DND-41 (cell line): Measurements from ENCODE around the gene SLC7A1.

Source experiments
- ATAC-seq: fragments of 200-7000 bp; cut with Tn5 transposase; 3 replicates; pipeline ENCODE4 v1.9.1; 2021; ENCODE audit warnings: low read depth; ENCODE audit not compliant: insufficient read depth
- DNase-seq: peaks from one replicate; pipeline ENCODE4 v3.0.0-alpha.2; 2020
- H2AFZ ChIP-seq: 2 replicates; pipeline ENCODE4 v1.6.0; 2012; ENCODE audit warnings: low read depth, low read length
- H3K27ac ChIP-seq: 2 replicates; pipeline ENCODE4 v1.5.1; 2012; ENCODE audit warnings: low read length, inconsistent platforms
- H3K27me3 ChIP-seq: fragments of 200-600 bp; sonication (generic); 2 replicates; pipeline ENCODE4 v1.6.0; 2012; ENCODE audit warnings: low read length, mild to moderate bottlenecking, inconsistent platforms; ENCODE audit not compliant: insufficient read depth, poor library complexity
- H3K36me3 ChIP-seq: 2 replicates; pipeline ENCODE4 v1.5.1; 2012; ENCODE audit warnings: low read length, inconsistent platforms; ENCODE audit not compliant: insufficient read depth
- H3K4me1 ChIP-seq: 2 replicates; pipeline ENCODE4 v1.5.1; 2012; ENCODE audit warnings: mild to moderate bottlenecking, low read length; ENCODE audit not compliant: insufficient read depth
- H3K4me2 ChIP-seq: 2 replicates; pipeline ENCODE4 v1.6.0; 2012; ENCODE audit warnings: mild to moderate bottlenecking, moderate library complexity, low read length, inconsistent platforms; ENCODE audit not compliant: insufficient read depth
- H3K4me3 ChIP-seq, 2 experiments: fragments of 200-600 bp in 1 of 2; shearing (Covaris generic) in 1 of 2; 2 replicates each; pipeline ENCODE4 v1.5.1; 2012 to 2016; ENCODE audit warnings: inconsistent platforms in 2 of 2, low read length in 2 of 2, mild to moderate bottlenecking in 2 of 2, low read depth in 1 of 2, moderate library complexity in 1 of 2
- H3K79me2 ChIP-seq: 2 replicates; pipeline ENCODE4 v1.6.0; 2012; ENCODE audit warnings: low read length, inconsistent platforms; ENCODE audit not compliant: insufficient read depth
- H3K9ac ChIP-seq: 2 replicates; pipeline ENCODE4 v1.6.0; 2012; ENCODE audit warnings: low read depth, mild to moderate bottlenecking, inconsistent platforms, low read length, moderate library complexity
- H3K9me3 ChIP-seq: 2 replicates; pipeline ENCODE4 v1.5.1; 2012; ENCODE audit warnings: low read length, moderate library complexity, mild to moderate bottlenecking, inconsistent platforms; ENCODE audit not compliant: insufficient read depth, severe bottlenecking
- H4K20me1 ChIP-seq: 2 replicates; pipeline ENCODE4 v1.6.0; 2012; ENCODE audit warnings: low read length; ENCODE audit not compliant: insufficient read depth
- CTCF ChIP-seq: IDR thresholded peaks from 2 replicates; pipeline ENCODE4 v1.5.1; 2012; ENCODE audit warnings: borderline replicate concordance, low read length, moderate library complexity, mild to moderate bottlenecking; ENCODE audit not compliant: poor library complexity, severe bottlenecking; ENCODE audit errors: extremely low read depth
- EZH2 ChIP-seq: IDR thresholded peaks from 3 replicates; pipeline ENCODE4 v1.6.1; 2012; ENCODE audit warnings: borderline replicate concordance, low read depth, mild to moderate bottlenecking, moderate library complexity, low read length, inconsistent platforms; ENCODE audit not compliant: severe bottlenecking

The SLC7A1 gene

DNA sequence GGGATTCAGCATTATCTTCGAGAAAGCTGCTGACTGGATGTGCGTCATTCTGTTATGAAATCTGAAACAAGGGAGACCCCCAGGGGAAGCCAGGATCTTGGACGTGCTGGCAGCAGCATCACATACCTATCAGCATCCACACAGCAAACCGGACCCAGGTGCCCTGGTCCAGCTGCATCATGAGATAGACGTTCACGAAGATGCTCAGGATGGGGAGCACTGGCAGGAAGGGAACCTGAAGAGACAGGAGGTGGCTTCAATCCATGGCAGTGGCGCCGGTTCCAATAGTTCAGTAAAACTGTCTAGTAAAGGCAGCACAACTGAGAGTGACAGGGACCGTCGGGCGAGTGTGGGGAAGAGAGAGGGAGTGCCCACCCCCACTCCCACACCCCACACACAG lies 79.5 kb downstream of the SLC7A1 start:
- H3K27me3 ChIP-seq = no peaks in the 10 kb centered on the region
- no peaks in the 10 kb centered on the region for H3K9me3 ChIP-seq
- ATAC-seq = no peak
- peaks cover 98% of the 10 kb centered on the region for H3K36me3 ChIP-seq
- no peak overlapping the region for H3K4me3 ChIP-seq
- H3K27ac ChIP-seq = no peak overlapping the region
- peaks cover 40% of the 10 kb centered on the region for H4K20me1 ChIP-seq
- H3K4me1 ChIP-seq = no peaks in the 10 kb centered on the region
- DNase-seq = no peak
- no peak overlapping the region for H2AFZ ChIP-seq
- TF ChIP-seq EZH2 (no peak), CTCF (no peak)
- no peak overlapping the region for H3K4me2 ChIP-seq
- no peak overlapping the region for H3K9ac ChIP-seq
- H3K79me2 ChIP-seq = no peaks in the 10 kb centered on the region; the same call in 1 of the 2 replicates

DNA sequence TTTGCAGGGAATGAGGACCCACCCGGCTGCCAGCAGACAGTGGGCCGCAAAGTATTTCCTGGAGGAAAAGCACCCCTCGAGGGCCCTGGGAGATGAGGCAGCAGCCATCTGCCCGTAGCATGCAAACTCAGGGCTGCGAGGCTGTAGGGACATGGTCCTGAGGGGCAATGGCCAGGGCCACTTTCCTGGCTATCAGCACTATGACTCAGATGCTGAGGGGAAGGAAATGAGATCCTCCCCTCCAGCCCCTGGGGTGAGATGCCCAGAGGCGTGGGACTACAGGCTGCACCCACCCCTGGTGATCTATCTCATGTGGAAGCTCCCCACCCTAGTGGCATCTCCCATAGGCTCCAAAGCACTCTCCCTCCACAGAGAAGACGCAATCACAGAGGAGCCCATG lies 80.1 kb downstream of the SLC7A1 start:
- H3K4me2 ChIP-seq = no peak overlapping the region
- H3K9me3 ChIP-seq = no peaks in the 10 kb centered on the region
- H3K79me2 ChIP-seq = no peaks in the 10 kb centered on the region; the same call in 1 of the 2 replicates
- H3K36me3 ChIP-seq = peaks cover 98% of the 10 kb centered on the region
- DNase-seq (no peak), ATAC-seq (no peak)
- peaks cover 46% of the 10 kb centered on the region for H4K20me1 ChIP-seq
- no peak overlapping the region for H2AFZ ChIP-seq
- no peak overlapping the region for H3K27ac ChIP-seq
- no peak for TF ChIP-seq EZH2
- H3K4me3 ChIP-seq = no peak overlapping the region
- H3K9ac ChIP-seq = no peak overlapping the region
- H3K27me3 ChIP-seq = no peaks in the 10 kb centered on the region
- no peaks in the 10 kb centered on the region for H3K4me1 ChIP-seq

DNA sequence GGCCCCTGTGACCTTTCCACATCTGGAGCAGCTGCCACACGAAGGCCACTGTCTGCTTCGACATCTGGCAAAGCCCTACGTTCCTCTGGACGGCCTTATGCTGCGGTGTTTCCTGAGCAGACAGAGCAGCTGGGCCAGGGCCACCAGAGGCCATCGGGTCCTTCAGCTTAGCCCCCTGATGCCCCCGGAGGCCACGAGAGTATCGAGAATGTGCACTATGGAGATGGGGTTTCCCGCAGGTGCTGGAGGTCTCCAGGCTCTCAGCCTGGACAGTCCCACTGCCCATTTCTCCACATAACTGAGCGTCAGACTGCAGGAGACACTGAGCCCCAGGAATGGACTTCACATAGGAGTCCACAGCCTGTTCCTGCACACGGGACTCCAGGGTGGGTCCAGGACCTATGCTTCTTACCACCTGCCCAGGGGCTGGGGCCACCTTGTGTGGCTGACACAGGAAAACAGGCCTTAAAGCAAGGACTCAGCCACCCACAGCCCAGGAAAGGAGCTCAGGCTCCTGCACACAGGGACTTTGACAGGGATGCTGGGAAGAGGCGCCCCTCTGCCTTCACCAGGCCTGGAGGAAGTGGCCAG lies 80.7 kb downstream of the SLC7A1 start:
- H3K79me2 ChIP-seq = no peaks in the 10 kb centered on the region; the same call in 1 of the 2 replicates
- H3K27ac ChIP-seq = no peak overlapping the region
- peaks cover 47% of the 10 kb centered on the region for H4K20me1 ChIP-seq
- H3K4me1 ChIP-seq = no peaks in the 10 kb centered on the region
- ATAC-seq (no peak), DNase-seq (no peak)
- no peak overlapping the region for H3K9ac ChIP-seq
- no peak overlapping the region for H2AFZ ChIP-seq
- TF ChIP-seq EZH2 = no peak
- TF ChIP-seq CTCF = no peak
- H3K4me2 ChIP-seq = no peak overlapping the region
- H3K36me3 ChIP-seq = peaks cover 97% of the 10 kb centered on the region
- no peaks in the 10 kb centered on the region for H3K9me3 ChIP-seq
- H3K27me3 ChIP-seq = no peaks in the 10 kb centered on the region
- H3K4me3 ChIP-seq = no peak overlapping the region

- Histone ChIP-seq H3K9me3 (no peaks in the 10 kb centered on the region), H2AFZ (no peak overlapping the region), H3K27ac (no peak overlapping the region), H3K9ac (no peak overlapping the region), H3K27me3 (no peaks in the 10 kb centered on the region), H3K36me3 (peaks cover 91% of the 10 kb centered on the region), H4K20me1 (peaks cover 42% of the 10 kb centered on the region), H3K79me2 (no peaks in the 10 kb centered on the region), H3K4me2 (no peak overlapping the region), H3K4me3 (no peak overlapping the region), H3K4me1 (no peaks in the 10 kb centered on the region)
- TF ChIP-seq EZH2 = no peak
- TF ChIP-seq CTCF = no peak
- ATAC-seq = no peak
- no peak for DNase-seq
Observed at GRCh38 chr13:29513981-29514719, 81.3 kb downstream of the SLC7A1 start.
